OCI-LY1 (cell line): ENCODE results near the gene AGAP1.

Experiments
- H2AFZ ChIP-seq: fragments of 200-600 bp; sonication (generic), shearing (Covaris generic); 2 replicates; pipeline ENCODE4 v1.6.0; 2014; ENCODE audit warnings: antibody characterized with exemption, mild to moderate bottlenecking, low read length
- H3F3A ChIP-seq: fragments of 200-600 bp; sonication (generic), shearing (Covaris generic); 2 replicates; pipeline ENCODE4 v1.6.0; 2014; ENCODE audit warnings: mild to moderate bottlenecking, antibody characterized with exemption, low read length, moderate library complexity; ENCODE audit not compliant: insufficient read depth
- H3K27ac ChIP-seq: fragments of 200-600 bp; sonication (generic); 2 replicates; pipeline ENCODE4 v1.5.1; 2014; ENCODE audit warnings: low read length, mixed run types, mild to moderate bottlenecking, low read depth; ENCODE audit not compliant: poor library complexity, severe bottlenecking
- H3K27me3 ChIP-seq: fragments of 200-600 bp; sonication (generic); 2 replicates; pipeline ENCODE4 v1.6.0; 2014; ENCODE audit warnings: antibody characterized with exemption, mild to moderate bottlenecking, low read length, moderate library complexity; ENCODE audit not compliant: insufficient read depth
- H3K36me3 ChIP-seq: fragments of 200-600 bp; sonication (generic); 2 replicates; pipeline ENCODE4 v1.6.1; 2014; ENCODE audit warnings: mild to moderate bottlenecking, antibody characterized with exemption, low read length, moderate library complexity, mixed read lengths; ENCODE audit not compliant: insufficient read depth
- H3K4me1 ChIP-seq: fragments of 200-600 bp; sonication (generic); 2 replicates; pipeline ENCODE4 v1.5.1; 2014; ENCODE audit warnings: mild to moderate bottlenecking, low read length, moderate library complexity; ENCODE audit not compliant: insufficient read depth, severe bottlenecking
- H3K4me2 ChIP-seq: fragments of 200-600 bp; sonication (generic), shearing (Covaris generic); 2 replicates; pipeline ENCODE4 v1.6.1; 2014; ENCODE audit warnings: low read length
- H3K4me3 ChIP-seq: fragments of 200-600 bp; sonication (generic); 2 replicates; pipeline ENCODE4 v1.5.1; 2014; ENCODE audit warnings: low read length, low read depth, mild to moderate bottlenecking, mixed read lengths; ENCODE audit not compliant: poor library complexity, severe bottlenecking
- H3K79me2 ChIP-seq: fragments of 200-600 bp; shearing (Covaris generic); 2 replicates; pipeline ENCODE4 v1.6.1; 2016; ENCODE audit warnings: mixed run types, low read length, mixed read lengths; ENCODE audit not compliant: insufficient read depth
- H3K9ac ChIP-seq: fragments of 200-600 bp; sonication (generic), shearing (Covaris generic); 2 replicates; pipeline ENCODE4 v1.6.1; 2014; ENCODE audit warnings: mild to moderate bottlenecking, low read length, mixed read lengths
- H3K9me2 ChIP-seq: fragments of 200-600 bp; sonication (generic), shearing (Covaris generic); 2 replicates; pipeline ENCODE4 v1.6.1; 2014; ENCODE audit warnings: low read depth, mild to moderate bottlenecking, low read length, mixed read lengths
- H3K9me3 ChIP-seq: fragments of 200-600 bp; shearing (Covaris generic); 2 replicates; pipeline ENCODE4 v1.6.1; 2014; ENCODE audit warnings: low read length, mixed read lengths
- H4K20me1 ChIP-seq: fragments of 200-600 bp; sonication (generic), shearing (Covaris generic); 2 replicates; pipeline ENCODE4 v1.6.0; 2016; ENCODE audit warnings: mild to moderate bottlenecking, low read length; ENCODE audit not compliant: insufficient read depth
- EZH2 ChIP-seq: fragments of 200-600 bp; sonication (generic), shearing (Covaris generic); IDR thresholded peaks from 2 replicates; pipeline ENCODE4 v1.8.0; 2017; ENCODE audit warnings: borderline replicate concordance, mixed run types, mild to moderate bottlenecking, antibody characterized with exemption, low read length, moderate library complexity, mixed read lengths
- TF ChIP-seq, protein P1 (sequence below): fragments of 200-600 bp; sonication (generic), shearing (Covaris generic); IDR thresholded peaks from 2 replicates; pipeline ENCODE4 v1.5.1; 2017; ENCODE audit warnings: mild to moderate bottlenecking, antibody characterized with exemption, low read length, moderate library complexity, mixed read lengths

Gene AGAP1

GRCh38 chr2:236162031-236162845 lies 668.4 kb downstream of the AGAP1 start:
- H3K79me2 ChIP-seq, result no peaks in the 10 kb centered on the region
- H3K9ac ChIP-seq, result no peak overlapping the region
- H3K27me3 ChIP-seq, result no peaks in the 10 kb centered on the region
- TF ChIP-seq EZH2, result no peak
- TF ChIP-seq, protein P1, sequence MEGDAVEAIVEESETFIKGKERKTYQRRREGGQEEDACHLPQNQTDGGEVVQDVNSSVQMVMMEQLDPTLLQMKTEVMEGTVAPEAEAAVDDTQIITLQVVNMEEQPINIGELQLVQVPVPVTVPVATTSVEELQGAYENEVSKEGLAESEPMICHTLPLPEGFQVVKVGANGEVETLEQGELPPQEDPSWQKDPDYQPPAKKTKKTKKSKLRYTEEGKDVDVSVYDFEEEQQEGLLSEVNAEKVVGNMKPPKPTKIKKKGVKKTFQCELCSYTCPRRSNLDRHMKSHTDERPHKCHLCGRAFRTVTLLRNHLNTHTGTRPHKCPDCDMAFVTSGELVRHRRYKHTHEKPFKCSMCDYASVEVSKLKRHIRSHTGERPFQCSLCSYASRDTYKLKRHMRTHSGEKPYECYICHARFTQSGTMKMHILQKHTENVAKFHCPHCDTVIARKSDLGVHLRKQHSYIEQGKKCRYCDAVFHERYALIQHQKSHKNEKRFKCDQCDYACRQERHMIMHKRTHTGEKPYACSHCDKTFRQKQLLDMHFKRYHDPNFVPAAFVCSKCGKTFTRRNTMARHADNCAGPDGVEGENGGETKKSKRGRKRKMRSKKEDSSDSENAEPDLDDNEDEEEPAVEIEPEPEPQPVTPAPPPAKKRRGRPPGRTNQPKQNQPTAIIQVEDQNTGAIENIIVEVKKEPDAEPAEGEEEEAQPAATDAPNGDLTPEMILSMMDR, result no peak
- H3K27ac ChIP-seq, result no peak overlapping the region
- no peak overlapping the region for H2AFZ ChIP-seq
- no peaks in the 10 kb centered on the region for H3K4me1 ChIP-seq
- no peak overlapping the region for H3K4me3 ChIP-seq
- no peak overlapping the region for H3K4me2 ChIP-seq
- no peaks in the 10 kb centered on the region for H3K9me3 ChIP-seq
- no peaks in the 10 kb centered on the region for H3F3A ChIP-seq
- no peaks in the 10 kb centered on the region for H3K9me2 ChIP-seq
- no peaks in the 10 kb centered on the region for H4K20me1 ChIP-seq
- no peaks in the 10 kb centered on the region for H3K36me3 ChIP-seq

- Histone ChIP-seq H3K27me3 (no peaks in the 10 kb centered on the region), H4K20me1 (no peaks in the 10 kb centered on the region), H3K36me3 (no peaks in the 10 kb centered on the region), H3K9me2 (no peaks in the 10 kb centered on the region), H3K27ac (no peak overlapping the region), H3F3A (no peaks in the 10 kb centered on the region), H2AFZ (no peak overlapping the region), H3K9ac (no peak overlapping the region), H3K4me2 (no peak overlapping the region), H3K4me1 (no peaks in the 10 kb centered on the region), H3K9me3 (no peaks in the 10 kb centered on the region), H3K79me2 (no peaks in the 10 kb centered on the region), H3K4me3 (no peak overlapping the region)
- TF ChIP-seq EZH2, result no peak
- TF ChIP-seq, protein P1, result no peak
These were observed 669.1 kb downstream of the AGAP1 start for GRCh38 chr2:236162882-236163470.

DNA sequence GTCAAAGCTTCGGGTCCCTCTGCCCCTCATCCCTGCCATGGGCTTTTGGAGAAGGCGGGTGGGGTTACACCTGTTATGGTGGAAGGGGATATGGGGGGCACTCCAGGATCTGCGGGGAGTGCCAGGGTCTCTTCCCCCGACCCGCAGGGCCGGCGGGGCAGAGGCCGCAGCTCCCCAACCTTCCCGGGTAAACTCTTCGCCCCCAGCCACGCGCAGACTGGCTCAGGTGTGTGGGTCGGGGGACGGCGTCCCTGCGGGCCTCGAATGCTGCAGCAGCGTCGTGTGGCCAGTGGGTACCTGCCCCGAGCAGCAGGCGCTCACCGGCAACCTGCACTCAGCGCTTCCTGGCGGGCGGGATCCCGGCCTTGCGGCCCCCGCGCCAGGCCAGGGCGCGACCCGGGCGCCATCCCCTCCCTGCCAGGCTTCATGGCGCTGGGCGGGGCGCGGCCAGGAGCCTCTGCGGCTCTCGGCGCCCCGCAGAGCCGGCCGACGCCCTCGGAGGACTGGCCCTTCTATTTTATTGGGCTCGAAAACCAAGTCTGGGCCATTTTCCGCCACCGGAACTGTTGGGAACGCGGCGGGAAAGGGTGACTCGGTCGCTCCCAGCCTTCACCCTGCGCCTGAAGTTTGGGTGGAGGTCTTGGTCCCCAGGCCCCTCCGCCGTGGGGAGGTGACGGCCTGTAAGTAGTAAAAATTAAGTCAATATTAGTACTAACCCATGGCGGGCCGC lies 669.8 kb downstream of the AGAP1 start:
- Histone ChIP-seq H3K9me2 (no peaks in the 10 kb centered on the region), H3K79me2 (no peaks in the 10 kb centered on the region), H3K4me2 (no peak overlapping the region), H3K27ac (no peak overlapping the region), H3K4me1 (no peaks in the 10 kb centered on the region), H3K27me3 (no peaks in the 10 kb centered on the region), H3K9ac (no peak overlapping the region), H2AFZ (no peak overlapping the region), H4K20me1 (no peaks in the 10 kb centered on the region), H3K9me3 (no peaks in the 10 kb centered on the region), H3K36me3 (no peaks in the 10 kb centered on the region), H3K4me3 (no peak overlapping the region), H3F3A (no peaks in the 10 kb centered on the region)
- TF ChIP-seq, protein P1, result no peak
- no peak for TF ChIP-seq EZH2
